Caki2 (cell line): ENCODE results near the gene TXNRD3. TPM values are rescaled to one million over a fixed set of nuclear protein-coding genes. Genes with fewer than 3 reads are reported as not detected.

Experiments
- DNase-seq: peaks from one replicate; pipeline ENCODE4 v3.0.0-alpha.2; 2015; ENCODE audit warnings: low read depth
- in situ Hi-C: cut with HindIII; loops from 2 replicates; pipeline ENCODE4 v1.10.0; 2016; ENCODE audit warnings: low sequenced_read_pairs, low pct_unique_long_range_greater_than_20kb, mixed read lengths
- total RNA-seq: library from RNA; depleted of rRNA; stranded (reverse); fragments of >200 nt; shearing (Covaris generic); gene quantifications from 2 replicates; pipeline ENCODE4 v1.2.3, GENCODE V29; 2014; ENCODE audit warnings: low replicate concordance

TXNRD3 gene
- total RNA-seq, 1 experiment from 2014 or later: 4.4 TPM

DNA sequence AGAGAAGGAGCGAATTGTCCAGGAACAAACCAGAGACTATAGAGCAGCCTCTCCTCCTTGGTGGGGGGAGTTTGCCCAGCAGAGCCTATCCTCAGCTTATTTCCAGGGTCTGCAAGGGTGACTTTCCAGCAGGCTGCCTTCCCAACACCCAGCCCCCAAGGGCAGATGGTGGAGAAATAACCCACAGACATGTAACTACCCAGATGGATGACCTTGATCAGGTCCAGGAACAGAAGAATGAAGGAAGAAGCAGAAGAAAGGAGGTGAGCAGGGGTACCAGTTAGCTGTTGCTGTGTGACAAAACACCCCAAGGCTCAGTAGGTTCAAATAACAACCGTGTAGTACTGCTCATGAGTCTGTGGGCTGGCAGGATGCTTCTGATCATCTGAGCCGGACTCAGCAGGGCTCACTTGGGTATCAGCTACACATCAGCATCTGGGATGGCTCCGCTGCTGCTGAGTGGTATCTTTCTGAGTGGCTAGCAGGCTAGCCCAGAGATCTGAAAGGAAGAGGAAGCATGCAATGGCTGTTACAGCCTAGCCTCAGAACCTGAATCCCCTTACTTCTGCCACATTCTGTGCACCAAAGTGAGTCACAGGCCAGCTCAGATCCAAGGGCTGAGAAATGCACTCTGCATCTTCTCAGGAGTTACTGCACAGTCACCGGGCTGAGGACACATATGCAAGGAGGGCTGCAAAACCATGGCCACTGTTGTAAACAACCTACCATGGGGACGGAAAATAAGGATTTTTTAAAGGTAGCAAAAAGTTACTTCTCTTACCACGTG, 22.2 kb upstream of the TXNRD3 start:
- in situ Hi-C loops: no loop called here
- DNase-seq: no peak

DNA sequence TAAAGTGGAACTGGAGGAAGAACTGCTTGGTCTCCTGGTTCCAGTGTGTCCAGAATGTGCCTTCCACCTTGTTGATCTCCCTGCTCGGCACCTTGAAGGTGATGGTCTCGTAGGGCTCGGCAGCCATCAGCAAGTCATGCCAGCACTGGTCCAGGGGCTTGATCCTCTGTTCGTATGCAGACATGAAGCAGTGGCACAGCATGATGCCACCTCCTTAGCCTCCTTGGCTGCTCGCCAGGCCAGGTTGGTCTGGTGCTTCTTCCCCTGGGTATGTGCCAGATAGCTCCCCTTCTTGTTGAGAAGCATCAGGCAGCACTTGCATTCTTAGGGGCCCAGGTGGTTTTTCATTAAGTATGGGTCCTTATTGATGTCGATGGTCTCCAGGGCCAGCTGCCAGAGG, 17.8 kb upstream of the TXNRD3 start:
- in situ Hi-C loops: no loop called here
- DNase-seq: no peak

DNA sequence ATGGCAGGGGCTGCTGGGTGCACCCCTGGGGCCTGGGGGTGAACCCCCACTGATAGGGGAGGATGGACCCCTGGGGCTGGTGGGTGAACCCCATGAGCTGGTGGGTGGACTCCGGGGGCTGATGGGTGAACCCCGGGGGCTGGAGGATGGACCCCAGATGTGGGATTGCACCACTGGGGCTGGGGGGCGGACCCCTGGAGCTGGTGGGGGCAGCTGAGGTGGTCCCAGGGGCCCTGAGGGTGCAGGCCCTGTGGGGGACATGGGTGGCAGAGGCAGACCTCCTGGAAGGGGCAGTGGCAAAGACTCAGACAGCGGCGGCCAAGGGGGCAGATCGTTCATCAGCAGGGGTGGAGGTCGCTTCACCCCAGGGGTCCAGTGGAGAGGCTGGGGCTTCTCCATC, 17.4 kb upstream of the TXNRD3 start:
- no peak for DNase-seq
- in situ Hi-C loops: no loop called here

DNA sequence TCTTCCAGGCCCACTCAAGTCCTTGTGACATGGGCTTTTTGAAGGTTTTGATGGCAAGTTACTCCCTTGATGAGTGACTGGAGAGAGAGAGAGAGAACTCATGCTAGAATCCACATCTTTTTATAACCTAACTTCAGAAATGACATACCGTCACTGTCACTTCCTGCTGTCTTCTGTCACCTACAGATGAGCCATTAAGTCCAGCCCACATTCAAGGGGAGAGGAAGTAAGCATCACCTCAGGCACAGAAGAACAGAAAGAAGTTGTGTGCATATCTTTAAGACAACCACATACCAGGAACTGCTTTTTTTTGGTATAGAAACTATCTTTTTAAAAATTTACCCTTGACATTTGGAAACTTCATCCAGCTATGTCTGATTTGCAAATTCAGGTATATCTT, 16.6 kb upstream of the TXNRD3 start:
- in situ Hi-C loops: no loop called here
- DNase-seq: no peak

DNA sequence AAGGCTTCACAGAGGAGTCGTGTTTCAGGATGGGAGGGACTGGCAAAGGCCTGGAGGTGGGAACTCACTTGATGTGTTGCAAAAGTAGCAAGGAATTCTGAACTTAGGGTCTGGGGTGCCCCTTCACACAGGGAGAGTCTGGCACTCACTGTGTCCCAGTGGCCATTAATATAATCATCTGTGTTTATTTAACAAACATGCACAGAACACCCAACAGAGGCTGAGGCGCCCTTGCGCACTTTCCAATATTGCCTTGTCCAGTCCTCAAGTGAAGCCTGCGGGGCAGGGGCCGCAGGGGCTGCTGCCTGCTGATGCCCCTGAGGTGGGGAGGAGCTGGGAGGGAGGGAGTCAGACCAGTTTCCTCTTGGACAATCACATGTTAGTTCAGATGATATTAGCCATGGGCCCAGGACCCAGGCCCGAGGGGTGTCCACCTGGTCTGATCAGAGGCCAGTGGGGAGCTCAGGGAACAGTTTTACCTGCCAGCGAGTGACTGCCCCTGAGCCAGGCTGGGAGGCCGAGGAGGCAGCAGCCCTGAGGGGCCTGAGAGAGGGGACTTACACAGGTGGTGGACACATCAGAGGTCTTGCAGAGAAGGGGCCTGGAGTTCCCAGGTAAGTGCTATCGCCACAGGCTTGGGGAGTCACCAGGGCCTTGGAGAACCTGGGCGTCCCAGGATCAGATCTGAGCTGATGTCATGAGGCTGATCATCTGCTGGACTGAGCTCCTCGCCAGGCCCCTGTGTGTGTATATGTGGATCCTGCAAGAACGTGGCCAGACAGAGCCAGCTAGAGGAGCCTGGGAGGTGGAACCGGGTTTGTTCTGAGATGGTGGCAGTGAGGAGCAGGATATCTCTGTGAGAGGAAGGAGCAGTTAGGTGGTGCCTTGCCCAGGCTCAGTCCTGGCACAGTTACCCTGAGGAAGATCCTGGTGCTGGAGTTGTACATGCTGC, 13.8 kb upstream of the TXNRD3 start:
- DNase-seq: no peak
- in situ Hi-C loops: no loop called here

DNA sequence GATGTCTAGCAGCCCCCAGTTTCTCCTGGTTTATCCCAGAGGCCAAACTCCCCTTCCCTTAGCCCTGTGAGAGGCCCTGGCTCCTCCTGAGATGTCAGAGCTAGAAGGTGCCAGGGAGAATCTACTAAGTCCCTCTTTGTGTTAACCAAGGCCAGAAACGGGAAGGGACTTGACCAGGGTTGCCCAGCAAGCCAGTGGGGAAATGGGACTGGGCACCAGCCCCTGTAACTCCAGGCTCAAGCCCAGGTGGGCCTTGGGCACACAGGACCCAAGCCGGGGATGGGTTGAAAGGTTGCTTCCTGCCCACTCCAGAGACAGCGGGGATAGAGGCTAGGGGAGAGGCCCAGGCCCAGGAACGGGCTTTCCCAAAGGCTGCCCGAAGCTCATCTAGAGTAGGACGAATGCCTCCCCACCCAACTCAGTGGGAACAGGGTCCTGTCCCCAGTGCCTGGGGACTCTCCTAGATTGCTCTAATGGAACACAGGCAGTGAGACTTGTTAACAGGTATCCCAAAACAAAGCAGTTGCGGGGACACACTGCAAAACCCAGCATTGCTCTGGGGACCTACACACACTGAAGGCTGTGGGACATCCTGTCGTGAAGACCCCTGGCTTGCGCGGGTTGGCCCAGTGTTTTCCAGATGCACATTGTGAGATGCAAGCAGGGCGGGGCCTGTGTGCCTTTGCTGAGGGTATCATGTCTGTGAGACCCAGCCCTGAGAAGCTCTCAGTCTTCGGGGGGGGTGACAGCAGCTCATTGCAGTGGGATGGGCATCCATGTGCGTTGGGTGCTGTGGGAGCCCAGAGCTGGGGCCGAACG, 12.9 kb upstream of the TXNRD3 start:
- in situ Hi-C loops: no loop called here
- DNase-seq: no peak

DNA sequence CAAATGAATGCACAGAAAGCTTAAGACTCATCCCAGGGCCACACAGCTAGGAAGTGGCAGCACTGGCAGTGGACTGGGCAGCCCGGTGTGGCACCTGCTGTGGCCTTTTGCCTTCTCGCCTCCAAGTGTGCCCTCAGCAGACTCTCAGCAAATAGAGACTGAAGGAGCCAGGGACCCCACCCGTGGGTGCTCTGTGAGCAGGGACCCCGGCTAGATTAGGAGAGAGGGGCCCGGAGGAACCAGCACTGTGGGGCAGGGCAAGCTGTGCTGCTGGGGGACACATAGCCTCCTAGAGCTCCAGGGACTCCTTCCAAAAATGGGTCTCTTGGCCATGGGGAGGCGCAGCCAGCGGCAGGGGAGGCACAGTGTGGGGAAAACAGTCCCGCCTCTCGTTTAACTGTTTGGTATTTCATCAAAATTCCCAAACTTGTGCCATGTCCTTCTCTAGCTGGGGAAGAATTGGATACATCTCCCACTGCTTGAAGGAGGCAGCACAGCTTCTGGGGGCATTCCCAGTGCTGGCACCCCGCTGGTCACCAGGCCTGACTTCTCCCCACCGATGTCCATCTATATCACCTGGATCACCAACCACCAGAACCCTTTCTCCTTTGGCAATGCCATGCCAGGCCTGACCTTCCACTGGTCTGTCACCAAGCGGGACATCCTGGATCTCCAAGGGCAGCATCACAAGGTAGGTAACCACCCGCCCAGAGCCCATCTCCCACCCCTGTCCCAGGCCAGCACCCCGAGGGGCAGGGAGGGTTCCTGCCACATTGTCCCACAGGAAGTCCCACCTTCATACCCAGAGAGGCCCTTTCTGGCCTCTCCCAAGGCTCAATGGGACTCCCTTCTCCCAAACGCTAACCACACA, 12.0 kb upstream of the TXNRD3 start:
- in situ Hi-C loops: no loop called here
- no peak for DNase-seq

DNA sequence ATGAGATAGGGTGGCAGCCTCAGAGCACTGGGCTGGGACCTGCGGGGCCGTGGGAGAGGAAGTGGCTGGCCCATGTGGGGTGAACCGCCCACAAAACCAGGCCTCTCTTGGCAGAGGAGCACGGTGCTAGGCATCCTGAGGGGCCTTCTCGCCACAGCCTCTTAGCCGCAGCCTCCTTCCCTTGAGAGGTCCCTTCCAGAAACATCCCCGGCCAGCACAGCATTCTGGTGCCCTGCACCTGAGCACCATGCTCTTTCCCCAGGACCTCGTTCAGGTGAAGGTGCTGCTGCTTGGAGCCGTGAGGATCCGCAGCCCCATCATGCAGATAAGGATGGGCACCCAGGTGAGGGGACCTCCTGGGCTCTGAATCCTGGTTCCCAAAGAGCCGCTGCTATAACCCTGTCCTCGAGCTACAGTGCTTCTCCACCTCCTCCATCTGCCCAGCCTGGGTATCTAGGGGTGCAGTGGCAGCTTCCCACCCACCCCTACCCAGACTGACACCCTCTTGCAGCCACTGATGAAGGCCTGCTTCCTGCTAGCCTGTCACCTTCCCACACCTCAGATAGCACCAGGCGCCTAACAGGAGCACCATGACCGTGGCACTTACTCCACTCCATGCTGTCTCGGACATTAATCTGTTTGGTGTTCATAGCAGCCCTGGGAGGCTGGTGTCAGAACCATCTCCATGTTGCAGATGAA, 11.2 kb upstream of the TXNRD3 start:
- no peak for DNase-seq
- in situ Hi-C loops: no loop called here

DNA sequence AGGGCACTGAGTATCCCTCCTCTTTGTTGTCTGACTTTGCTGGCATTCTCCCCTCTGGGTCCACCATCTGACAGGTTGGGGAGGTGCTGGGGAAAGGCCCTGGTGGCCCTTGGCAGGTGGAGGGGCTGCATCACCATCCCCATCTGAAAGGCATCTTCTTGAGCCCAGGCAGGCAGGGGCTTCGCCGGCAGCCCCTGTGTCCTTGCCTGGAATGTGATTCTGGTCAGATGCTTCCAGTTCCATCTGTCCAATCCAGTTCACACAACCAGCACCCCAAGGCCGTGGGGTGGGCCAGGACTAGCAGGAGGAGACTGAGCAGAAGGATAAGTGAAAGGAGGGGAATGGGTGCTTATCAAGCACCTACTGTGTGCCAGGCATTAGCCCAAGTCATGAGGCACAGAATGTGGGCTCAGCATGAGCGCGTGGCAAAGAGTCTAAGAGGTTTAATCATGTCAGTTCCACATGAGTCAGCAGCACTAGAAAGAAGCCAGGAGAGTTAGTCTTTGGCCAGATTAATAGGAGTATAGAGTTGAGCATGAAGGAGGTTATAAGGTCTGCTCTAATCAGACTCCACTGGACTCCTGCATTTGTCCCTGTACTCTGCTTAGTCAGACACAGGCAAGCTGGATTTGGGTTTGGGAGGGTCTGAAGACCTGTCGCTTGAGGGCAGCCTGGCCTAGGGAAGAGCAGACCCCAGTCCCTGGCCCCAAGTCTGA, 10.5 kb upstream of the TXNRD3 start:
- in situ Hi-C loops: no loop called here

DNA sequence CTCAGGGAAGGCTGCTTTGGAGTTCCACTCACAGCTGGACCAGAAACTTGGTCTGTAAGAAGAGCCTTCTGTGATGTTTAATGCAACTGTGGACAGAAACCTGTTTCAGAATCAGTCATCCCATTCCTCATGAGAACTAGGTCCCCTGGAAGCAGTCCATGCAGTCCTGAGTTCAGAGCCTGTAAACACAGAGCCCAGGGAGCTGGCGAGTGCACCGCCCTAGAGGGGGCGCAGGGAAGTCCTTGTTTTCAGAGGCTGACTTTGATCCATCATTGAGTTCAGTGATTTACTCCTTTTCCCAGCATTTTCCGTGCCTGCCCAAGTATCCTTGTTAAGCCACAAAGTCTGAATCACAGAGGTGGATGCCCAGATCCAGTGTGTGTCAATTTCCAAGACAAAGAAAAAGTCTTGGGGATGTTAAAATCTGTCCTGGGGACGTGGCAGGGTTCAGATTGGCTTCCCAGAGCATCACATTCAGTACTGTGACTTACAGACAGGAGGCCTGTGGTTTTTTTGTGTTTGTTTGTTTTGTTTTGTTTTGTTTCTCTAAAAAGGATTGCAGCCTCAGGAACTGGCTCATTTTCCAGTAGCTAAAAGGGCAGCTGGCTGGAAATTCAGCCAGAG, 9.8 kb upstream of the TXNRD3 start:
- no peak for DNase-seq
- in situ Hi-C loops: no loop called here

More for the DNA sequence above, 10.5 kb upstream of the TXNRD3 start:
- DNase-seq: no peak

DNA sequence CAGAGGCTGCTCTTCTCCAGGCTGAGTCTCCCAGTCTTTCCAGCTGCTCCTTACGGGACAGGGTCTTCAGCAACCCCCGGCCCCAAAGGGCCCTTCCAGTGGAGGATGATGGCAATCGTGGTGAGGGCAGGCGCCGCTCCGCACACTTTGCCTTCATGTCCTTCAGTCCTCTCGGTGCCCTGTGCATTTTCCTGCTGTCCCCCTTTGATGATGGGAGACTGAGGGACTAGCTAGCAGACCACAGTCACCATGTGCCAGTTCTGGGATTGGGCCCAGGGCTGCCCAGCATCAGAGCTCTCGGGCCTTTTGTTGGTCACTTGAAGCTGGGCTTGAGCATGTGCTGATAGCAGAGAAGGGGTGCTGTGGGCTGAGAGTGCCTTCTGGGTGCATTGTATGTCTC, 8.8 kb upstream of the TXNRD3 start:
- in situ Hi-C loops: no loop called here
- DNase-seq: no peak

DNA sequence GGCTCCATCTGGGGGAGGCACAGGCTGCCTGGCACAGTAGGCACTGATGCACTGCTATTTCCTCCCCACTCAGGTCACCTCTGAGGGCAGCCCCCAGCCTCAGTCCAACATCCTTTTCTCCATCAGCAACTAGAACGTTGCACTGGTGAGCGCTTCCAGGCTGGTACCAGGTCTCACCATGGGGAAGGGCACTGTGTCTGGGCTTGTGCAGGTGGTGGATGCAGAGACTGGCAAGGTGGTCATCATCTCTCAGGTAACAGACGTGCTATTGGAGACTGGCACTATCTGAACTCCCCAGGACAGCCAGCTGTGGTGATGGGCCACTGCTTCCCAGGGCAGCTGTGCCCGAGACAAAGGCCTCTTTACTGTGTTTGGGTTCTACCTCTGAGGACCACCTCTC, 8.3 kb upstream of the TXNRD3 start:
- in situ Hi-C loops: no loop called here
- DNase-seq: no peak

DNA sequence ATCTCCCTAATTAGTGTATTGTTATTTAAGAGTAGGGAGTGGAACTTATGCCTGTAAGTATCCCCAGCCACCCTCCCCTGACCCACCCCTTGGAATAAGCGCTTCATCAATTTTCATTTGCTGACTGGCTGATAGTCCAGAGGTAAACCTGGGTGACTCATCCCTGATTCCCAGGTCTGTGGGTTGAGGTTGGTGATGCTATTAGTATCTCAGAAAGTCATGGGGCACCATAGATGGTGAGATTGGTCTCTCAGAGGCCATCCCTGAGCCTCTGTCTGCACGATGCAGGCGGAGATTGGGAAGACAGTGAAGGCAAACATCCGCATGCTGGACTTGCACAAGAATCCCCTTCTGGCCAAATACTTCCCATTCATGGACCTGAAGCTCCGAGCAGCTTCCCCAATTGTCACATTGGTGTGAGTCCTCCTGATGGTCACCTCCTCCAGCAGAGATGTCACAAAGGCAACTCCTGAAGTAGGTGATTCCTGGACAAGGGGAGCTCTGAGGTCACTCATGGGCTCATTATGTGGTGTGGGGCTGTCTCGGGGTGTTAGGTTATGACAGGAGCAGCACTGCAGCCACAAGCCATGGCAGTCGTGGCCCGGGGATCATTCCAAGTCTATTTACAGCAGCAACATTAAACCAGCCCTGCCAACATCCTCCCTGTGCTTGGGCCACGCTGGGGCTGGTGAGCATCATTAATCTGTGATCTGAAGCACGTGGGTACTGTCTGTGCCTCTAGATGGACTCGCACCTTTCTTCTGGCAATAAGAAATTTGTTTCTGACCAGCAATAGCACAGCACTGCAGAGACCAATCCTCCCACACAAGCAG, 6.8 kb upstream of the TXNRD3 start:
- in situ Hi-C loops: no loop called here
- no peak for DNase-seq

DNA sequence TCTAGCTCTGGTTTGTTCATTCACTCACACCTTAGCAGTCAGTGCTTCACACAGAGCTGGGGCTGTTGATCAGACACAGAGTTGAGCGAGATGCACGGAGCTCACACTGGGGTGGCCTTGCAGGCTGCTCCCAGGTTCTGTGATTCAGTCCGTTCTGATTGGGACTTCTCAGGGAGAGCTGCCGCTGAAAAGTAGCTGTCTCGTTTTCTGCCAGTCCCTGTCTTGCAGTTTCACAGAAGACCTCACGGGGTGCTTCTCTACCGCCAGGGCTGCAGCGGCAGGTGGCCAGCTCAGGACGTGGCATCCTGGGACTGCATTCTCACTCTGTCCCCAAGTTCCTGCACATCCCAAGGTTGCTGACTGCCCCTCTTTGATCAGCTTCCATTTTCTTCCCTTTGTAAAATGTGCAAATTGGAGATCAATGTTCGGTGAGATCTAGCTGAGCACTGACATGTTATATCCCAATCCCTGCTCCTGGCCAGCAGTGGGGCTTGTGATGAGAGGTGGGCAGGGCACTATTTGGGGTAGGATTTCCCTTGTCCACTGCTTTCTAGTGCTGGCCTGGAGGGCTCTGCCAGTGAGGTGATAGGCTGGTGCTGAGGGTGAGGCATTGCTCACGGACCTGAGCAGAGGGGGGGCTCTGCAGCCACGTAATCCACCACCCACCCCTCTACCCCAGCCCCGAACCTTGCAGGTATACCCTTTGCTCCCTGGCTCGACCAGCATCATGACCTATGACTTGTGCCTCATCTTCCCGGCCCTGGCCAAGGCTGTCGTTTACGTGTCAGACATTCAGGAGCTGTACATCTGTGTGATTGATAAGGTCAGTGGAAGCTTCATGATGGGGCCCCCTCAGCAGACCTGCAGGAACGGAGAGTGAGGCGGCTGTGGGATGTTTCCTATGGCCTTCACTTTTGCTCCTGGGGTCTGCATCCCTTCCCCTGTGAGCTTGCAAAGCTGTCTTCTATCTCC, 5.3 kb upstream of the TXNRD3 start:
- in situ Hi-C loops: no loop called here
- no peak for DNase-seq
